ENCODE results near the gene BACE1.
A peak's percentile ranks its signal among the peaks of the same experiment; 100 is the strongest.

Gene BACE1

GRCh38 chr11:117316197-117316961 is at the start of gene BACE1:
Gene BACE1 (minus strand): TSS chr11:117316256. CDS start chr11:117315795, 461 bp downstream.
- Histone ChIP-seq H3K36me3 (ENCODE audit: control insufficient read depth, insufficient read depth, low read length) (no peaks in the 10 kb centered on the region), H3K9me3 (ENCODE audit: control insufficient read depth, insufficient read depth, low read length) (no peaks in the 10 kb centered on the region), H3K4me3 (ENCODE audit: low read depth, low read length) (peak within 1 kb of the TSS; percentile 72), H3K4me1 (ENCODE audit: control insufficient read depth, insufficient read depth, low read length) (peaks cover 7% of the 10 kb centered on the region; the same call in 1 of the 2 replicates), H3K27me3 (ENCODE audit: control insufficient read depth, insufficient read depth, low read length) (0 out of 2 replicates have a peak, but pooled peaks cover 2% of the 10 kb centered on the region), H3K27ac (ENCODE audit: low read depth, low read length) (no peak within 1 kb of the TSS), H3K9ac (ENCODE audit: low read depth, low read length) (no peak within 1 kb of the TSS)

- Histone ChIP-seq H3K27ac (ENCODE audit: low read depth, low read length) (no peak overlapping the region), H3K27me3 (ENCODE audit: control insufficient read depth, insufficient read depth, low read length) (no peaks in the 10 kb centered on the region), H3K9ac (ENCODE audit: low read depth, low read length) (no peak overlapping the region), H3K9me3 (ENCODE audit: control insufficient read depth, insufficient read depth, low read length) (no peaks in the 10 kb centered on the region), H3K36me3 (ENCODE audit: control insufficient read depth, insufficient read depth, low read length) (peaks cover 34% of the 10 kb centered on the region), H3K4me3 (ENCODE audit: low read depth, low read length) (no peak overlapping the region), H3K4me1 (ENCODE audit: control insufficient read depth, insufficient read depth, low read length) (no peaks in the 10 kb centered on the region)
Measured at GRCh38 chr11:117361432-117361831, 45.4 kb upstream of the BACE1 start.

- Histone ChIP-seq H3K9ac (ENCODE audit: low read depth, low read length) (no peak overlapping the region), H3K27me3 (ENCODE audit: control insufficient read depth, insufficient read depth, low read length) (no peaks in the 10 kb centered on the region), H3K36me3 (ENCODE audit: control insufficient read depth, insufficient read depth, low read length) (peaks cover 33% of the 10 kb centered on the region), H3K27ac (ENCODE audit: low read depth, low read length) (no peak overlapping the region), H3K4me3 (ENCODE audit: low read depth, low read length) (no peak overlapping the region), H3K4me1 (ENCODE audit: control insufficient read depth, insufficient read depth, low read length) (no peaks in the 10 kb centered on the region), H3K9me3 (ENCODE audit: control insufficient read depth, insufficient read depth, low read length) (no peaks in the 10 kb centered on the region)
Measured at GRCh38 chr11:117356126-117356890, 40.3 kb upstream of the BACE1 start.

GRCh38 chr11:117354550-117354949 is 38.5 kb upstream of the BACE1 start:
- no peaks in the 10 kb centered on the region for H3K9me3 ChIP-seq (ENCODE audit: control insufficient read depth, insufficient read depth, low read length)
- H3K9ac ChIP-seq (ENCODE audit: low read depth, low read length): no peak overlapping the region
- H3K27ac ChIP-seq (ENCODE audit: low read depth, low read length): no peak overlapping the region
- H3K4me3 ChIP-seq (ENCODE audit: low read depth, low read length): no peak overlapping the region
- peaks cover 33% of the 10 kb centered on the region for H3K36me3 ChIP-seq (ENCODE audit: control insufficient read depth, insufficient read depth, low read length)
- no peaks in the 10 kb centered on the region for H3K27me3 ChIP-seq (ENCODE audit: control insufficient read depth, insufficient read depth, low read length)
- no peaks in the 10 kb centered on the region for H3K4me1 ChIP-seq (ENCODE audit: control insufficient read depth, insufficient read depth, low read length)

GRCh38 chr11:117345039-117345438 is 29.0 kb upstream of the BACE1 start:
- Histone ChIP-seq H3K4me3 (ENCODE audit: low read depth, low read length) (no peak overlapping the region), H3K27ac (ENCODE audit: low read depth, low read length) (no peak overlapping the region), H3K9me3 (ENCODE audit: control insufficient read depth, insufficient read depth, low read length) (no peaks in the 10 kb centered on the region), H3K4me1 (ENCODE audit: control insufficient read depth, insufficient read depth, low read length) (no peaks in the 10 kb centered on the region), H3K36me3 (ENCODE audit: control insufficient read depth, insufficient read depth, low read length) (peaks cover 31% of the 10 kb centered on the region), H3K27me3 (ENCODE audit: control insufficient read depth, insufficient read depth, low read length) (no peaks in the 10 kb centered on the region), H3K9ac (ENCODE audit: low read depth, low read length) (no peak overlapping the region)

GRCh38 chr11:117337076-117337475 is 21.0 kb upstream of the BACE1 start:
- Histone ChIP-seq H3K4me1 (ENCODE audit: control insufficient read depth, insufficient read depth, low read length) (no peaks in the 10 kb centered on the region), H3K9ac (ENCODE audit: low read depth, low read length) (no peak overlapping the region), H3K27ac (ENCODE audit: low read depth, low read length) (no peak overlapping the region), H3K4me3 (ENCODE audit: low read depth, low read length) (no peak overlapping the region), H3K9me3 (ENCODE audit: control insufficient read depth, insufficient read depth, low read length) (no peaks in the 10 kb centered on the region), H3K36me3 (ENCODE audit: control insufficient read depth, insufficient read depth, low read length) (peaks cover 21% of the 10 kb centered on the region; the same call in 1 of the 2 replicates), H3K27me3 (ENCODE audit: control insufficient read depth, insufficient read depth, low read length) (no peaks in the 10 kb centered on the region)

- H3K9me3 ChIP-seq (ENCODE audit: control insufficient read depth, insufficient read depth, low read length): no peaks in the 10 kb centered on the region
- peaks cover 19% of the 10 kb centered on the region; the same call in 1 of the 2 replicates for H3K36me3 ChIP-seq (ENCODE audit: control insufficient read depth, insufficient read depth, low read length)
- no peak overlapping the region for H3K4me3 ChIP-seq (ENCODE audit: low read depth, low read length)
- no peaks in the 10 kb centered on the region for H3K4me1 ChIP-seq (ENCODE audit: control insufficient read depth, insufficient read depth, low read length)
- H3K9ac ChIP-seq (ENCODE audit: low read depth, low read length): no peak overlapping the region
- H3K27me3 ChIP-seq (ENCODE audit: control insufficient read depth, insufficient read depth, low read length): no peaks in the 10 kb centered on the region
- H3K27ac ChIP-seq (ENCODE audit: low read depth, low read length): no peak overlapping the region
Measured at GRCh38 chr11:117335399-117335798, 19.3 kb upstream of the BACE1 start.

- Histone ChIP-seq H3K4me3 (ENCODE audit: low read depth, low read length) (no peak overlapping the region), H3K27ac (ENCODE audit: low read depth, low read length) (no peak overlapping the region), H3K9me3 (ENCODE audit: control insufficient read depth, insufficient read depth, low read length) (no peaks in the 10 kb centered on the region), H3K4me1 (ENCODE audit: control insufficient read depth, insufficient read depth, low read length) (no peaks in the 10 kb centered on the region), H3K27me3 (ENCODE audit: control insufficient read depth, insufficient read depth, low read length) (no peaks in the 10 kb centered on the region), H3K36me3 (ENCODE audit: control insufficient read depth, insufficient read depth, low read length) (peaks cover 15% of the 10 kb centered on the region; the same call in 1 of the 2 replicates), H3K9ac (ENCODE audit: low read depth, low read length) (no peak overlapping the region)
Measured at GRCh38 chr11:117334896-117335295, 18.8 kb upstream of the BACE1 start.

GRCh38 chr11:117333917-117334316 is 17.9 kb upstream of the BACE1 start:
- Histone ChIP-seq H3K36me3 (ENCODE audit: control insufficient read depth, insufficient read depth, low read length) (peaks cover 15% of the 10 kb centered on the region; the same call in 1 of the 2 replicates), H3K27ac (ENCODE audit: low read depth, low read length) (no peak overlapping the region), H3K9ac (ENCODE audit: low read depth, low read length) (no peak overlapping the region), H3K9me3 (ENCODE audit: control insufficient read depth, insufficient read depth, low read length) (no peaks in the 10 kb centered on the region), H3K27me3 (ENCODE audit: control insufficient read depth, insufficient read depth, low read length) (no peaks in the 10 kb centered on the region), H3K4me3 (ENCODE audit: low read depth, low read length) (no peak overlapping the region), H3K4me1 (ENCODE audit: control insufficient read depth, insufficient read depth, low read length) (no peaks in the 10 kb centered on the region)

GRCh38 chr11:117332843-117333242 is 16.8 kb upstream of the BACE1 start:
- Histone ChIP-seq H3K36me3 (ENCODE audit: control insufficient read depth, insufficient read depth, low read length) (peaks cover 13% of the 10 kb centered on the region; the same call in 1 of the 2 replicates), H3K4me1 (ENCODE audit: control insufficient read depth, insufficient read depth, low read length) (no peaks in the 10 kb centered on the region; the same call in 1 of the 2 replicates), H3K4me3 (ENCODE audit: low read depth, low read length) (no peak overlapping the region), H3K27me3 (ENCODE audit: control insufficient read depth, insufficient read depth, low read length) (no peaks in the 10 kb centered on the region), H3K9me3 (ENCODE audit: control insufficient read depth, insufficient read depth, low read length) (no peaks in the 10 kb centered on the region), H3K27ac (ENCODE audit: low read depth, low read length) (no peak overlapping the region), H3K9ac (ENCODE audit: low read depth, low read length) (no peak overlapping the region)

Data from HUES48 (cell line).